Mononuclear cell (primary cell): Measurements from ENCODE around the gene PRLR. TPM values are rescaled to one million over a fixed set of nuclear protein-coding genes. Genes with fewer than 3 reads are reported as not detected.

ENCODE experiments used
- H3K27me3 ChIP-seq: 2 replicates; pipeline ENCODE4 v1.6.0; 2011; ENCODE audit warnings: low read length, control low read depth; ENCODE audit not compliant: insufficient read depth
- H3K4me1 ChIP-seq: 2 replicates; pipeline ENCODE4 v1.5.1; 2011; ENCODE audit warnings: mild to moderate bottlenecking, low read length, control low read depth; ENCODE audit not compliant: insufficient read depth
- H3K4me3 ChIP-seq: 2 replicates; pipeline ENCODE4 v1.5.1; 2011; ENCODE audit warnings: mild to moderate bottlenecking, low read length, moderate library complexity
- H3K9me3 ChIP-seq: 2 replicates; pipeline ENCODE4 v1.5.1; 2011; ENCODE audit warnings: low read depth, mild to moderate bottlenecking, control low read depth, low read length
- total RNA-seq: library from RNA; depleted of rRNA; stranded (reverse); fragments of >200 nt; gene quantifications from one replicate; pipeline ENCODE4 v1.2.3, GENCODE V29; 2012

Gene PRLR
- total RNA-seq, 1 donor = 1.6 TPM

DNA sequence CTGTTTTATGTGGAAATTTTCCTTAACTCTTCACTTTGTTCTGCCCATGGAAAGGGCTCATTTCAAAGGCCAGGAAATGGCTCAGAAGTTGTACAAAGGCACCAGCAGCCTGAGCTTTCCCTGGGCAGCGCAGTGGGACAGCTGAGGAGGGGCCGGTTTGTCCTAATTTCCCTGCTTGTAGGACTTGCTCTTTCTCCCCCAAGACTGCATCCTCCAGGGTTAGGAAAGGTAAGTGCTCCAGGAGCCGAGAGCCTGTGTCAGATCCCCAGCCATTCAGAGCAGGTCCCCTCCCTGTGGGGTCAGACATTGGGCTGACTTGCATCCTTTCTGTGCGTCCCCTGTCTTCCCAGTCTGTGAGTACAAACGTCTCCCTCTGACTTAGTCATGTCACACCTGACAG, 226.1 kb downstream of the PRLR start:
- H3K4me1 ChIP-seq = no peaks in the 10 kb centered on the region
- H3K27me3 ChIP-seq = no peaks in the 10 kb centered on the region
- no peaks in the 10 kb centered on the region for H3K9me3 ChIP-seq
- no peak overlapping the region for H3K4me3 ChIP-seq

DNA sequence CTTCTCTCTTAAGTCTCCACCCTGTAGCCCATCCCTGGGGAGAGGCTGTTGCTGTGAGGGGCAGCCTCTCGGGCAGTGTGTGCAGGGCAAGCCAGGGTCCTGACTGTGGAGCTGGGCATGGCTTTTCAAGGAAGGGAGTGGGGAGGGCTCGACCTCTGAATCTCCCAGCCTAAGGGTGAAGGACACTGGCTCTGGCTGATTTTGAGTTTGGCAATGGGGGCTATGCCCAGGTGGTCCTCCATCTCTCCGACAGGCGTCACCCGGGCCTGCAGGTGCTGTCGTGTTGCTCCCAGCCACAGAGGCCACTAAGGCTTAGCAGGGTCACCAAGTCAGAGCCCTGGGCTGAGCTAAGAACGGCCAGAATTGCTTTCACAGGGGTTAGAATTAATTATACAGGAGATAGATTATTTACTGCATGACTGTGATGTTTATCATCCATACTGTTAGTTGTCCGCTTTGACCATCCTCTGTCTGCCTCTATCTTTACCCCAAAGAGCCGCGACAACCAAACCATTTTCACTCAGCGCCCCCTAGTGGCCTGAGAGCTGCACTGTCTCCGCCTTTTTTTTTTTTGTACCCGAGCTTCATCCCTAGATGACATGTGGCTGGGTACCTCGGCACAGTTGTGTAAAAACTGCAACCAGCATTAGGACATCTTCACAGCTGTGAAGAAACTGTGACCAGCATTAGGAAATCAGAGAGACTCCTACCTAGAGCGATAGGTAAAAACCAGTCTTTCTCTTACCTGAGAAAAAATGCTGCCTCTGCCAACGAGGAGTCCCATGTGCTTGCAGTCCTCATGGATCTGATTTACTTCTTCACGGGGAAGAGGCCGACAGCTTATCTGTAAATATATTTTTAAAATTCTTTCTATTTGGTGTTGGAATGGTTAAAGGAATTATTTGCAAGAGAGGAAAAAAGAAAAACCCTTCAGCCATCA, 227.0 kb downstream of the PRLR start:
- Histone ChIP-seq H3K4me1 (no peaks in the 10 kb centered on the region), H3K4me3 (no peak overlapping the region), H3K9me3 (no peaks in the 10 kb centered on the region), H3K27me3 (no peaks in the 10 kb centered on the region)

DNA sequence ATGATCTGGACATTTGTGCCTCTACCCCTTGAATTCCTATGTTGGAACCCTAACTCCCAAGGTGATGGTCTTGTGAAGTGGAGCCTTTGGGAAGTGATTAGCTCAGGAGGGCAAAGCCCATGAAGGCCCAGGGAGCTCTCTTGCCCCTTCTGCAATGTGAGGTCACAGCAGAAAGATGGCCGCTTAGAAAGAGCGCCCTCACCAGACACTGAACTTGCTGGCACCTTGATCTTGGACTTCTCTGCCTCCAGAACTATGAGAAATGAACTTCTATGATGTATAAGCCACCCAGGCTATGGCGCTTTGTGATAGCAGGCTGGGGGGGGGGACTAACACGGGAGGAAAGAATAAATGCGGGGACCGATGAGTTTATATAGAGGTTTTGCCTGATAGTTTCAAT, 227.8 kb downstream of the PRLR start:
- Histone ChIP-seq H3K4me1 (no peaks in the 10 kb centered on the region), H3K4me3 (no peak overlapping the region), H3K9me3 (no peaks in the 10 kb centered on the region), H3K27me3 (no peaks in the 10 kb centered on the region)

DNA sequence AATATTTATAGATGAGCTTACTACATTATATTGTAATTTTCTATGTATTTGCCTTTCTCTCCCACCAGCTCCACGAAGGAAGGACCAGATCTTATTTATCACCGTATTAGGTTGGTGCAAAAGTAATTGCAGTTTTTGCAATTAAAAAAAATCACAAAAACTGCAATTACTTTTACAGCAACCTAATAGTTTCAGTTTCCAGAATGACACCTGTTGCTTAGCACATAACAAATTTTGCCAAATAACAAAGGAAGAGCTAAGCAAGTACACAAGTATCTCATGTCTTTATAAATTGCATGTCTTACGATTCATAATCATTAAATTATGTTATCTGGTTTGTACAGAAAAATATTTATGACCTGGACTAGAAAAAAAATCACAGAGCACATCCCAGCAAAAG, 228.4 kb downstream of the PRLR start:
- no peaks in the 10 kb centered on the region for H3K9me3 ChIP-seq
- no peaks in the 10 kb centered on the region for H3K4me1 ChIP-seq
- no peaks in the 10 kb centered on the region for H3K27me3 ChIP-seq
- no peak overlapping the region for H3K4me3 ChIP-seq

Other genes starting within 250 kb of the PRLR start
- not detected for gene AGXT2, start 182.5 kb downstream of the PRLR start, total RNA-seq